Astrocyte (in vitro differentiated cells and primary cell): ENCODE results near the gene GOLGA8B. TPM values are rescaled to one million over a fixed set of nuclear protein-coding genes. Genes with fewer than 3 reads are reported as not detected.
A peak's percentile ranks its signal among the peaks of the same experiment; 100 is the strongest.

Source experiments
- DNase-seq: peaks from one replicate; pipeline ENCODE4 v3.0.0-alpha.2; 2010; ENCODE audit warnings: low read depth
- FAIRE-seq: peaks from 2 replicates; lab custom pipeline; 2011; peaks lifted over from hg19 to GRCh38; lab: Jason Lieb, UNC
- H2AFZ ChIP-seq: 2 replicates; pipeline ENCODE4 v1.6.0; 2012; ENCODE audit warnings: low read depth, low read length, inconsistent platforms
- H3K27ac ChIP-seq: 2 replicates; pipeline ENCODE4 v1.5.1; 2011; ENCODE audit warnings: low read depth, low read length, inconsistent platforms
- H3K27me3 ChIP-seq: 2 replicates; pipeline ENCODE4 v1.6.0; 2011; ENCODE audit warnings: low read length, inconsistent platforms; ENCODE audit not compliant: insufficient read depth
- H3K36me3 ChIP-seq: 2 replicates; pipeline ENCODE4 v1.5.1; 2011; ENCODE audit warnings: low read length, inconsistent platforms; ENCODE audit not compliant: insufficient read depth
- H3K4me1 ChIP-seq: 2 replicates; pipeline ENCODE4 v1.5.1; 2011; ENCODE audit warnings: low read length, inconsistent platforms; ENCODE audit not compliant: insufficient read depth
- H3K4me2 ChIP-seq: 2 replicates; pipeline ENCODE4 v1.6.0; 2012; ENCODE audit warnings: low read length, inconsistent platforms
- H3K4me3 ChIP-seq: 2 replicates; pipeline ENCODE4 v1.5.1; 2011; ENCODE audit warnings: low read depth, mild to moderate bottlenecking, low read length, inconsistent platforms; ENCODE audit not compliant: insufficient read depth
- H3K79me2 ChIP-seq: 2 replicates; pipeline ENCODE4 v1.6.0; 2012; ENCODE audit warnings: mild to moderate bottlenecking, low read length, inconsistent platforms; ENCODE audit not compliant: insufficient read depth
- H3K9ac ChIP-seq: 2 replicates; pipeline ENCODE4 v1.6.0; 2012; ENCODE audit warnings: mild to moderate bottlenecking, low read length, inconsistent platforms
- H3K9me3 ChIP-seq: 2 replicates; pipeline ENCODE4 v1.5.1; 2012; ENCODE audit warnings: low read depth, mild to moderate bottlenecking, low read length, inconsistent platforms; ENCODE audit not compliant: insufficient read depth
- H4K20me1 ChIP-seq: 2 replicates; pipeline ENCODE4 v1.6.0; 2012; ENCODE audit warnings: low read length, inconsistent platforms; ENCODE audit not compliant: insufficient read depth
- H3K27ac Mint-ChIP-seq: one replicate; pipeline ENCODE4 v1.8.0; 2021; ENCODE audit warnings: mild to moderate bottlenecking, mixed read lengths; ENCODE audit not compliant: unreplicated experiment
- H3K27me3 Mint-ChIP-seq: one replicate; pipeline ENCODE4 v1.8.0; 2021; ENCODE audit warnings: low read depth, mixed read lengths; ENCODE audit not compliant: unreplicated experiment
- H3K36me3 Mint-ChIP-seq: one replicate; pipeline ENCODE4 v1.8.0; 2021; ENCODE audit warnings: low read depth, mixed read lengths; ENCODE audit not compliant: unreplicated experiment
- H3K4me1 Mint-ChIP-seq: one replicate; pipeline ENCODE4 v1.8.0; 2021; ENCODE audit warnings: low read depth, mixed read lengths; ENCODE audit not compliant: unreplicated experiment
- H3K4me3 Mint-ChIP-seq: one replicate; pipeline ENCODE4 v1.8.0; 2021; ENCODE audit warnings: mild to moderate bottlenecking, moderate library complexity, mixed read lengths; ENCODE audit not compliant: unreplicated experiment
- H3K9me3 Mint-ChIP-seq: one replicate; pipeline ENCODE4 v1.8.0; 2021; ENCODE audit warnings: mild to moderate bottlenecking, mixed read lengths; ENCODE audit not compliant: unreplicated experiment
- CTCF ChIP-seq: IDR thresholded peaks from 2 replicates; pipeline ENCODE4 v1.5.1; 2011; ENCODE audit warnings: low read depth, mild to moderate bottlenecking, inconsistent platforms, low read length, moderate library complexity; ENCODE audit not compliant: insufficient read depth
- EZH2 ChIP-seq: IDR thresholded peaks from 2 replicates; pipeline ENCODE4 v1.6.1; 2012; ENCODE audit warnings: mild to moderate bottlenecking, low read length, inconsistent platforms; ENCODE audit not compliant: insufficient read depth
- total RNA-seq: library from RNA; stranded (reverse); gene quantifications from 2 replicates; pipeline ENCODE4 v1.2.1, GENCODE V29; 2021

GOLGA8B gene
- total RNA-seq, 1 donor from 2014 or later, result 55.8 TPM

GRCh38 chr15:34610354-34610753, 26.9 kb upstream of the GOLGA8B start:
- no peak for TF ChIP-seq EZH2
- TF ChIP-seq CTCF, result peak; percentile 24
- Histone ChIP-seq H3K9ac (no peak overlapping the region), H3K9me3 (no peaks in the 10 kb centered on the region), H4K20me1 (no peaks in the 10 kb centered on the region), H3K4me1 (no peaks in the 10 kb centered on the region), H2AFZ (no peak overlapping the region), H3K4me3 (no peak overlapping the region), H3K36me3 (no peaks in the 10 kb centered on the region), H3K27ac (no peak overlapping the region), H3K79me2 (no peaks in the 10 kb centered on the region), H3K27me3 (peaks cover 32% of the 10 kb centered on the region), H3K4me2 (no peak overlapping the region)
- FAIRE-seq (peak; percentile 47), DNase-seq (no peak)
- Mint-ChIP-seq H3K27ac (no peak overlapping the region), H3K27me3 (peaks cover 9% of the 10 kb centered on the region), H3K36me3 (no peaks in the 10 kb centered on the region), H3K4me3 (no peak overlapping the region), H3K9me3 (no peaks in the 10 kb centered on the region), H3K4me1 (no peaks in the 10 kb centered on the region)

- DNase-seq (no peak), FAIRE-seq (no peak)
- peaks cover 32% of the 10 kb centered on the region for H3K27me3 ChIP-seq
- no peaks in the 10 kb centered on the region for H3K36me3 ChIP-seq
- H4K20me1 ChIP-seq, result no peaks in the 10 kb centered on the region
- no peaks in the 10 kb centered on the region for H3K79me2 ChIP-seq
- no peak for TF ChIP-seq CTCF
- TF ChIP-seq EZH2, result no peak
- no peak overlapping the region for H3K4me3 ChIP-seq
- Mint-ChIP-seq H3K27ac (no peak overlapping the region), H3K4me3 (no peak overlapping the region), H3K27me3 (peaks cover 11% of the 10 kb centered on the region), H3K36me3 (no peaks in the 10 kb centered on the region), H3K4me1 (no peaks in the 10 kb centered on the region), H3K9me3 (no peaks in the 10 kb centered on the region)
- no peak overlapping the region for H2AFZ ChIP-seq
- no peak overlapping the region for H3K4me2 ChIP-seq
- H3K27ac ChIP-seq, result no peak overlapping the region
- H3K9ac ChIP-seq, result no peak overlapping the region
- H3K4me1 ChIP-seq, result no peaks in the 10 kb centered on the region
- H3K9me3 ChIP-seq, result no peaks in the 10 kb centered on the region
Observed at GRCh38 chr15:34609102-34610057, 25.9 kb upstream of the GOLGA8B start.

- Histone ChIP-seq H2AFZ (no peak overlapping the region), H3K9ac (no peak overlapping the region), H3K27me3 (peaks cover 32% of the 10 kb centered on the region), H3K4me1 (no peaks in the 10 kb centered on the region), H3K4me2 (no peak overlapping the region), H3K9me3 (no peaks in the 10 kb centered on the region), H4K20me1 (no peaks in the 10 kb centered on the region), H3K4me3 (no peak overlapping the region), H3K36me3 (no peaks in the 10 kb centered on the region), H3K27ac (no peak overlapping the region), H3K79me2 (no peaks in the 10 kb centered on the region)
- no peak for FAIRE-seq
- DNase-seq, result no peak
- Mint-ChIP-seq H3K27me3 (peaks cover 13% of the 10 kb centered on the region), H3K36me3 (no peaks in the 10 kb centered on the region), H3K9me3 (no peaks in the 10 kb centered on the region), H3K27ac (no peak overlapping the region), H3K4me1 (no peaks in the 10 kb centered on the region), H3K4me3 (no peak overlapping the region)
- TF ChIP-seq EZH2 (no peak), CTCF (no peak)
Observed at GRCh38 chr15:34608517-34608916, 25.1 kb upstream of the GOLGA8B start.
